ENCODE data around the gene TBC1D22B. TPM values are rescaled to one million over a fixed set of nuclear protein-coding genes. Genes with fewer than 3 reads are reported as not detected.

TBC1D22B gene
- total and polyA plus RNA-seq, 2 of the 13 experiments (the other 11 are each of a cell fraction or from before 2014, with no cell fraction given), result 9.7 to 12.9 TPM

DNA sequence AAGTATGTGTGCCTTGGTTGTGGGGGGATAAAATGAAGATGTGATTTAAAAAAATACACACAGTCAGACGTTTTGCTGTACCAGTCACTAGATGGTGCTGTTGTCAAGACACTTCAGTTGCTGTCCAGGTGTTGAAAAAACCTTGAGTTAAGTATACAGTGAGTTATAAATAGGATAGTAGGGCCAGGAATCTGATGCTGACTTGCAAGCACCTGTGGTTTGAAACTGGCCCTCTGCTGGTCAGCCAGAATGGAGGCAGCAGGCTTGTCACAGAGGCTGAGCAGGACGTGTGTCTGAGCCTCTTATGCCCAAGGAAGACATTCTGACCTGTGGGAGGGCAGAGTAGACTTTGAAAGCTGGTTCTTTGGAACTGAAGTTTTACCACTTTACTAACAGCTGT is 124.0 kb downstream of the TBC1D22B start (continued):
- TF ChIP-seq, protein P1, sequence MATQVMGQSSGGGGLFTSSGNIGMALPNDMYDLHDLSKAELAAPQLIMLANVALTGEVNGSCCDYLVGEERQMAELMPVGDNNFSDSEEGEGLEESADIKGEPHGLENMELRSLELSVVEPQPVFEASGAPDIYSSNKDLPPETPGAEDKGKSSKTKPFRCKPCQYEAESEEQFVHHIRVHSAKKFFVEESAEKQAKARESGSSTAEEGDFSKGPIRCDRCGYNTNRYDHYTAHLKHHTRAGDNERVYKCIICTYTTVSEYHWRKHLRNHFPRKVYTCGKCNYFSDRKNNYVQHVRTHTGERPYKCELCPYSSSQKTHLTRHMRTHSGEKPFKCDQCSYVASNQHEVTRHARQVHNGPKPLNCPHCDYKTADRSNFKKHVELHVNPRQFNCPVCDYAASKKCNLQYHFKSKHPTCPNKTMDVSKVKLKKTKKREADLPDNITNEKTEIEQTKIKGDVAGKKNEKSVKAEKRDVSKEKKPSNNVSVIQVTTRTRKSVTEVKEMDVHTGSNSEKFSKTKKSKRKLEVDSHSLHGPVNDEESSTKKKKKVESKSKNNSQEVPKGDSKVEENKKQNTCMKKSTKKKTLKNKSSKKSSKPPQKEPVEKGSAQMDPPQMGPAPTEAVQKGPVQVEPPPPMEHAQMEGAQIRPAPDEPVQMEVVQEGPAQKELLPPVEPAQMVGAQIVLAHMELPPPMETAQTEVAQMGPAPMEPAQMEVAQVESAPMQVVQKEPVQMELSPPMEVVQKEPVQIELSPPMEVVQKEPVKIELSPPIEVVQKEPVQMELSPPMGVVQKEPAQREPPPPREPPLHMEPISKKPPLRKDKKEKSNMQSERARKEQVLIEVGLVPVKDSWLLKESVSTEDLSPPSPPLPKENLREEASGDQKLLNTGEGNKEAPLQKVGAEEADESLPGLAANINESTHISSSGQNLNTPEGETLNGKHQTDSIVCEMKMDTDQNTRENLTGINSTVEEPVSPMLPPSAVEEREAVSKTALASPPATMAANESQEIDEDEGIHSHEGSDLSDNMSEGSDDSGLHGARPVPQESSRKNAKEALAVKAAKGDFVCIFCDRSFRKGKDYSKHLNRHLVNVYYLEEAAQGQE (IDR thresholded peaks at IDR 0.05; ENCODE audit: borderline replicate concordance in 1 of 2, low read depth in 1 of 2, low read length in 2 of 2), result peak in 1 of 2 experiments; percentile 80; a peak in 2 of 4 replicates
- TF ChIP-seq ZFP36 (IDR thresholded peaks at IDR 0.05; ENCODE audit: borderline replicate concordance, low read depth, low read length, partially characterized antibody) (no peak), ASH2L (IDR thresholded peaks at IDR 0.05; ENCODE audit: insufficient read length, low read depth, low read length) (no peak), ZNF563 (CRISPR knock-in tag; IDR thresholded peaks at IDR 0.05) (no peak), PHF5A (CRISPR knock-in tag; IDR thresholded peaks at IDR 0.05; ENCODE audit: low read depth, unreplicated experiment) (no peak), ZKSCAN1 (IDR thresholded peaks at IDR 0.05; ENCODE audit: low read length) (peak; percentile 100), ZNF788 (CRISPR knock-in tag; IDR thresholded peaks at IDR 0.05; ENCODE audit: borderline replicate concordance) (no peak), MEIS1 (CRISPR knock-in tag; IDR thresholded peaks at IDR 0.05; ENCODE audit: borderline replicate concordance) (no peak), MAZ (IDR thresholded peaks at IDR 0.05; ENCODE audit: borderline replicate concordance, low read depth, low read length) (no peak), MAZ (CRISPR knock-in tag; IDR thresholded peaks at IDR 0.05; ENCODE audit: low read depth) (no peak), ZMYM4 (CRISPR knock-in tag; IDR thresholded peaks at IDR 0.05) (0 out of 2 replicates have a peak, but pooled peaks have one; percentile 27), BCL6 (CRISPR knock-in tag; IDR thresholded peaks at IDR 0.05) (peak; percentile 43; the same call in 1 of the 2 replicates), PRMT3 (CRISPR knock-in tag; IDR thresholded peaks at IDR 0.05; ENCODE audit: borderline replicate concordance, low read depth) (no peak), MZF1 (CRISPR knock-in tag; IDR thresholded peaks at IDR 0.05; ENCODE audit: borderline replicate concordance) (no peak), TOPORS (CRISPR knock-in tag; IDR thresholded peaks at IDR 0.05) (no peak), KDM5B (CRISPR knock-in tag; IDR thresholded peaks at IDR 0.05; ENCODE audit: borderline replicate concordance) (no peak), SIX1 (CRISPR knock-in tag; IDR thresholded peaks at IDR 0.05; ENCODE audit: borderline replicate concordance) (0 out of 2 replicates have a peak, but pooled peaks have one; percentile 16), ZMYM2 (CRISPR knock-in tag; IDR thresholded peaks at IDR 0.05) (no peak), HDAC2 (CRISPR knock-in tag; IDR thresholded peaks at IDR 0.05) (0 out of 2 replicates have a peak, but pooled peaks have one; percentile 33), ZNF441 (CRISPR knock-in tag; IDR thresholded peaks at IDR 0.05; ENCODE audit: borderline replicate concordance) (no peak)
- TF ChIP-seq, protein P2, sequence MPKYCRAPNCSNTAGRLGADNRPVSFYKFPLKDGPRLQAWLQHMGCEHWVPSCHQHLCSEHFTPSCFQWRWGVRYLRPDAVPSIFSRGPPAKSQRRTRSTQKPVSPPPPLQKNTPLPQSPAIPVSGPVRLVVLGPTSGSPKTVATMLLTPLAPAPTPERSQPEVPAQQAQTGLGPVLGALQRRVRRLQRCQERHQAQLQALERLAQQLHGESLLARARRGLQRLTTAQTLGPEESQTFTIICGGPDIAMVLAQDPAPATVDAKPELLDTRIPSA (CRISPR knock-in tag; IDR thresholded peaks at IDR 0.05; ENCODE audit: borderline replicate concordance), result no peak
- TF ChIP-seq, protein P3, sequence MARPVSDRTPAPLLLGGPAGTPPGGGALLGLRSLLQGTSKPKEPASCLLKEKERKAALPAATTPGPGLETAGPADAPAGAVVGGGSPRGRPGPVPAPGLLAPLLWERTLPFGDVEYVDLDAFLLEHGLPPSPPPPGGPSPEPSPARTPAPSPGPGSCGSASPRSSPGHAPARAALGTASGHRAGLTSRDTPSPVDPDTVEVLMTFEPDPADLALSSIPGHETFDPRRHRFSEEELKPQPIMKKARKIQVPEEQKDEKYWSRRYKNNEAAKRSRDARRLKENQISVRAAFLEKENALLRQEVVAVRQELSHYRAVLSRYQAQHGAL (CRISPR knock-in tag; IDR thresholded peaks at IDR 0.05; ENCODE audit: not compliant biosample characterization), result no peak
- TF ChIP-seq, protein P4, sequence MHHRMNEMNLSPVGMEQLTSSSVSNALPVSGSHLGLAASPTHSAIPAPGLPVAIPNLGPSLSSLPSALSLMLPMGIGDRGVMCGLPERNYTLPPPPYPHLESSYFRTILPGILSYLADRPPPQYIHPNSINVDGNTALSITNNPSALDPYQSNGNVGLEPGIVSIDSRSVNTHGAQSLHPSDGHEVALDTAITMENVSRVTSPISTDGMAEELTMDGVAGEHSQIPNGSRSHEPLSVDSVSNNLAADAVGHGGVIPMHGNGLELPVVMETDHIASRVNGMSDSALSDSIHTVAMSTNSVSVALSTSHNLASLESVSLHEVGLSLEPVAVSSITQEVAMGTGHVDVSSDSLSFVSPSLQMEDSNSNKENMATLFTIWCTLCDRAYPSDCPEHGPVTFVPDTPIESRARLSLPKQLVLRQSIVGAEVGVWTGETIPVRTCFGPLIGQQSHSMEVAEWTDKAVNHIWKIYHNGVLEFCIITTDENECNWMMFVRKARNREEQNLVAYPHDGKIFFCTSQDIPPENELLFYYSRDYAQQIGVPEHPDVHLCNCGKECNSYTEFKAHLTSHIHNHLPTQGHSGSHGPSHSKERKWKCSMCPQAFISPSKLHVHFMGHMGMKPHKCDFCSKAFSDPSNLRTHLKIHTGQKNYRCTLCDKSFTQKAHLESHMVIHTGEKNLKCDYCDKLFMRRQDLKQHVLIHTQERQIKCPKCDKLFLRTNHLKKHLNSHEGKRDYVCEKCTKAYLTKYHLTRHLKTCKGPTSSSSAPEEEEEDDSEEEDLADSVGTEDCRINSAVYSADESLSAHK (CRISPR knock-in tag; IDR thresholded peaks at IDR 0.05; ENCODE audit: borderline replicate concordance), result no peak

All from HepG2 (cell line).